RWPE1 (cell line): Measurements from ENCODE around the gene EXOC3L2.

ENCODE experiments used
- CTCF ChIA-PET: fragments of 350-600 bp; sonication (Branson Sonifier 250); formaldehyde crosslinking; extraction: SDS; loops from one replicate; lab custom pipeline; 2021; lab: Yijun Ruan, JAX
- POLR2A ChIA-PET: fragments of 400-600 bp; formaldehyde crosslinking; extraction: SDS; loops from one replicate; lab custom pipeline; 2020; ENCODE audit warnings: antibody characterized with exemption; ENCODE audit not compliant: low non-redundant PET; lab: Yijun Ruan, JAX
- DNase-seq: peaks from one replicate; pipeline ENCODE4 v3.0.0; 2012; ENCODE audit warnings: low spot score
- H3K27ac ChIP-seq: fragments of 450-650 bp; 2 replicates; pipeline ENCODE4 v1.5.1; 2017
- CTCF ChIP-seq: fragments of 450-650 bp; conservative IDR thresholded peaks from 2 replicates; pipeline ENCODE4 v1.5.1; 2017; ENCODE audit warnings: low read depth, mild to moderate bottlenecking

Gene EXOC3L2

GRCh38 chr19:45245826-45246225, 619 bp upstream of the EXOC3L2 start:
- TF ChIP-seq CTCF, result no peak
- no peak for DNase-seq
- no peak overlapping the region; the same call in 1 of the 2 replicates for H3K27ac ChIP-seq
- CTCF ChIA-PET, result interaction anchor here (0.7 to 1.5 kb wide), 2 partner anchors 93 to 279 kb away, joined by 3 read pairs; no protein-coding TSS in a partner anchor
- POLR2A ChIA-PET, result no interaction called here

GRCh38 chr19:45244133-45244794, 943 bp downstream of the EXOC3L2 start:
- CTCF ChIA-PET, result no interaction called here
- TF ChIP-seq CTCF, result no peak
- POLR2A ChIA-PET, result no interaction called here
- no peak for DNase-seq
- no peak overlapping the region for H3K27ac ChIP-seq

- DNase-seq, result no peak
- ChIA-PET CTCF (interaction anchor here (0.6 kb wide), 1 partner anchor 284 kb away, joined by 6 read pairs; no protein-coding TSS in a partner anchor), POLR2A (no interaction called here)
- no peak for TF ChIP-seq CTCF
- no peak overlapping the region for H3K27ac ChIP-seq
Observed at GRCh38 chr19:45243144-45243732, 2.0 kb downstream of the EXOC3L2 start.

- ChIA-PET POLR2A (no interaction called here), CTCF (interaction anchor here (0.6 kb wide), 1 partner anchor 108 kb away, joined by 4 read pairs; no protein-coding TSS in a partner anchor)
- no peak for TF ChIP-seq CTCF
- no peak overlapping the region for H3K27ac ChIP-seq
- DNase-seq, result no peak
Observed at GRCh38 chr19:45238556-45238955, 6.7 kb downstream of the EXOC3L2 start.

GRCh38 chr19:45235485-45235884, 9.7 kb downstream of the EXOC3L2 start:
- DNase-seq, result no peak
- CTCF ChIA-PET, result no interaction called here
- POLR2A ChIA-PET, result no interaction called here
- no peak overlapping the region for H3K27ac ChIP-seq
- no peak for TF ChIP-seq CTCF

- CTCF ChIA-PET, result no interaction called here
- no peak overlapping the region for H3K27ac ChIP-seq
- POLR2A ChIA-PET, result no interaction called here
- no peak for TF ChIP-seq CTCF
- no peak for DNase-seq
Observed at GRCh38 chr19:45234089-45234869, 10.9 kb downstream of the EXOC3L2 start.
